Measurements from ENCODE around the gene PCED1B.
"Not testable (repeated sequence)": the region's sequence is repeated elsewhere in the genome, so short reads cannot be mapped to it uniquely, and the experiment has no call there.

PCED1B gene

GRCh38 chr12:47079468-47079980, at the start of gene PCED1B, which contains the start of gene AMIGO2:
PCED1B (plus strand) TSS chr12:47079621; CDS start chr12:47235064, 155,443 bp downstream.
AMIGO2 (minus strand) TSS chr12:47079959; CDS start chr12:47079002, 957 bp downstream.
- DNase-seq (ENCODE audit: low read depth): peak; percentile 50

- DNase-seq (ENCODE audit: low read depth): no peak
These were observed 49.5 kb upstream of the PCED1B start for GRCh38 chr12:47029903-47030302.

DNA sequence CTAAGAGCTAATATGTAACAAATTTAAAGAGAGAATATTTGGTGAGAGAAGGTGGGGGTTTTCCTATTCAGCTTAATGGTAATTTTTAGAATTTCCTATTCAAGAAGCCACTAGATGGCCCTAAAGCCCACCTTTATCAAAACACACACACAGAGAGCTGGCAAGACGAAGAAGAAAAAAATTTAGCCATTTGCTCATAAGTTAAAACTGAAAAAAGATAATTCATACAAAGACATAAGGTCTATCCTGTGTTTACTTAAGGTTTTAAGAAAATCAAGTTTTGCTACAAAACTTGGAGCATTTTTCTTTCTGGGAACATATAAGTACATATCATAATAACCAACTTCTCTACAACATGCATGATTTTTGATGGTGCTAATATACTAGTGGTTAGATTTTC, 46.8 kb upstream of the PCED1B start:
- DNase-seq (ENCODE audit: low read depth): peak; percentile 47

GRCh38 chr12:47033081-47033480, 46.3 kb upstream of the PCED1B start:
- DNase-seq (ENCODE audit: low read depth): no peak

- no peak for DNase-seq (ENCODE audit: low read depth)
These were observed 45.4 kb upstream of the PCED1B start for GRCh38 chr12:47033789-47034555.

DNA sequence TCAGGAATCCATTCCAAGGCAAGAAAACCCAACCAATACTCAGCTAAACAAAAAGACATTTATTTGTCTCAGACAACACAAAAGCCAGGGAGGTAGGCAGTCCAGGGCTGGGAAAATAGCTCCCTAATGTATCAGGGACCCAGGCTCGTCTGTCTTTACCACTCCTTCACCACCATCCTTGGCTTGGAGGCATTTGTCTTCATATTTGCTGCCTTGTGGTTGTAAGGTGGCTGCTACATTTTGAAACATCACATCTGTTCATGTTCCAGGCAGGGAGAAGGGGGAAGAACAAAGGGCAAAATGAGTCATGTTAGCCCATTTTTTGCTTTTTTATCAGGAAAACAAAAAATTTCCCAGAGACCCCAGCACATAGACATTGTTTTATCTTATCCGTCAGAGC, 44.8 kb upstream of the PCED1B start:
- no peak for DNase-seq (ENCODE audit: low read depth)

GRCh38 chr12:47035484-47035883, 43.9 kb upstream of the PCED1B start:
- DNase-seq (ENCODE audit: low read depth): no peak

DNA sequence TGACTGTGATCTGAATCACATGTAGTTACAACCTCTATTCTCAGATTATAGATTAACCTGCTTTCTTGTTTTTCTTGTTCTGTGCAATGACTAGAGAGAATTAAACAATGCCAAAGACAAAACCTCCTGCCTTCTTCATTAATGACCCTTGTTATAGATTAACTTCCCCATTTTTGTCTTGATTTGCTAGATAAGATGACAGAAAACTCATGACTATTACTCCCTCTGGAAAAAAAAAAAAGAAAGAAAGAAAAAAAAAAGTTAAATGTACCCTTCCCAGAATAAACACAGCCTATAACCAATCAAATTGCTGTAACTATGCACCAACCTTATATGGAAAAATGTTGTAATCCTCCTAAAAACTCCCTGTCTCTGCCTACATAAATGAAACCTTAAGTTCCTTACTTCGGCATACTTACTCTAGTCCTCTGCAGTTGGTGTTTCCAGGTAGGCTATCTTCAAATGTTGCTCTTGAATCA, 41.1 kb upstream of the PCED1B start:
- no peak for DNase-seq (ENCODE audit: low read depth)

DNA sequence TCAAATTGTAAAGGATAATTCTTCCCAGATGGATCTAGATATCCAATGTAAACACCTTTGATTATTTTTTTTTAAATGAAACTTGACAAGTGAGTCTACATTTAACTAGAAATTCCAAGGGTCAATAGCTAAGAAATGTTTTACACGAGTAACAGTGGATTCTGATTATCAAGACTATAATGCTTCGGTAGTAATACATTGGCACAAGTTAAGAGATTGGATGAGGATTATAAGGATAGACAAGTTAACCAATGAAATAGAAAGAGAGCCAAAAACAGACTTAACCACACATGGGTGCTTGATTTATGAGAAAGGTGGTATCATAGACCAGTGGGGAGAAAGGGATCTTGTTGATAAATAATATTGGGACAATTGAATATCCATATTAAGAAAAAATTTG, 40.3 kb upstream of the PCED1B start:
- no peak for DNase-seq (ENCODE audit: low read depth)

- DNase-seq (ENCODE audit: low read depth): no peak
These were observed 39.7 kb upstream of the PCED1B start for GRCh38 chr12:47039756-47040155.

- no peak for DNase-seq (ENCODE audit: low read depth)
These were observed 38.1 kb upstream of the PCED1B start for GRCh38 chr12:47041327-47041726.

DNA sequence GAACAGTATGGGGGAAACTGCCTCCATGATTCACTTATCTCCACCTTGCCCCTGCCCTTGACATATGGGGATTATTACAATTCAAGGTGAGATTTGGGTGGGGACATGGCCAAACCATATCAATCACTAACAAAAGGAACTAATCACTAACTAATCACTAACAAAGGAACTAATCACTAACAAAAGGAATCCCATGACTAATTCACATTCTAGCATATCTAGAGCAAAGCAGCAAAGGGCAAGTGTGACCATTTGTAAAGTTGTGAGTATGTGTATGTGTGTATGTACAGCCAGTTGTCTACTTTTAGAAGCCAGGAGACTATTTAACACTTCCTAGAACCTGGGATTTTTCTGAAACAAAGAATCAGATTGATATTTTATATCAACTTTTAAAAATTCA, 30.9 kb upstream of the PCED1B start:
- no peak for DNase-seq (ENCODE audit: low read depth)

GRCh38 chr12:47051291-47051690, 28.1 kb upstream of the PCED1B start:
- DNase-seq (ENCODE audit: low read depth): not testable (repeated sequence)

- DNase-seq (ENCODE audit: low read depth): no peak
These were observed 27.1 kb upstream of the PCED1B start for GRCh38 chr12:47052274-47052673.

GRCh38 chr12:47053961-47054360, 25.5 kb upstream of the PCED1B start:
- DNase-seq (ENCODE audit: low read depth): no peak

DNA sequence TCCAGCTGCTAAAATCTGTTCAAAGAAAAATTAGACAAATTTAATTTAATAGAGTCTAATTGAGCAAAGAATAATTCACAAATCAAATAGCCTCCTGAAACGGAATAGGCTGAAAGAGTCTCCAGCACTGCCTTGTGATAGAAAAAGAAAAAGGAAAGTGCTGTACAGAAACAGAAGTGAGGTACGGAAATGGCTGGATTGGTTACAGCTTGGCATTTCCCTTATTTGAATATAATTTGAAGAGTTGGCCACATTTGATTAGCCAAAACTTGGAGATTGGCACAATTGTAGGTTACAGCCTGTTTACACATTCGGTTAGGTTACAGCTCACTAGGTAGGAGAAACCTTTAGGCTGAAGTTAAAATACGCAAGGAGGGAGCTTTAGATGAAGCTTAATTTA, 24.8 kb upstream of the PCED1B start:
- no peak for DNase-seq (ENCODE audit: low read depth)

- not testable (repeated sequence) for DNase-seq (ENCODE audit: low read depth)
These were observed 23.6 kb upstream of the PCED1B start for GRCh38 chr12:47055856-47056255.

GRCh38 chr12:47056944-47057343, 22.5 kb upstream of the PCED1B start:
- DNase-seq (ENCODE audit: low read depth): not testable (repeated sequence)

DNA sequence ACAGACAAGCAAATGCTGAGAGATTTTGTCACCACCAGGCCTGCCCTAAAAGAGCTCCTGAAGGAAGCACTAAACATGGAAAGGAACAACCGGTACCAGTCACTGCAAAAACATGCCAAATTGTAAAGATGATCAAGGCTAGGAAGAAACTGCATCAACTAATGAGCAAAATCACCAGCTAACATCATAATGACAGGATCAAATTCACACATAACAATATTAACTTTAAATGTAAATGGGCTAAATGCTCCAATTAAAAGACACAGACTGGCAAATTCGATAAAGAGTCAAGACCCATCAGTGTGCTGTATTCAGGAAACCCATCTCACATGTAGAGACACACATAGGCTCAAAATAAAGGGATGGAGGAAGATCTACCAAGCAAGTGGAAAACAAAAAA, 20.8 kb upstream of the PCED1B start:
- not testable (repeated sequence) for DNase-seq (ENCODE audit: low read depth)

DNA sequence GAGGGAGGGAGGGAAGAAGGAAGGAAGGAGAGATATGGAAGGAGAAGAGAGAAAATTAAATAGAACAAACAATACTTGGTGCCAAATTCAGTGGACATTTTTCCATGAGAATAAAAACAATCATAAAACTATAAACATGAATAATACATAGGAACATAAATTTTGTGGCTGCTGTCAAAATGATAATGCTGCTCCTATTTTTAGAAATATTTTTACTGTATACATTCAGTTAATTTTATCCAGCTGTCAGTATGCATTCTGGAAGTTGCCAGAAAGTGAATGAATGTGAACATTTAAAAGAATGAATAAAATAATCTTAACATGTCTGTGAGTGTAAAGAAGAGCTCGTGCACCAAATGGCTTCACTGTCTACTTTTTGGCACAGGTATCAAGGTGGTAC, 13.9 kb upstream of the PCED1B start:
- no peak for DNase-seq (ENCODE audit: low read depth)

GRCh38 chr12:47066278-47067025, 13.0 kb upstream of the PCED1B start:
- peak; percentile 39 for DNase-seq (ENCODE audit: low read depth)

- no peak for DNase-seq (ENCODE audit: low read depth)
These were observed 12.2 kb upstream of the PCED1B start for GRCh38 chr12:47067176-47067575.
